ENCODE data around the gene FAM24B.
"Not testable (repeated sequence)": the region's sequence is repeated elsewhere in the genome, so short reads cannot be mapped to it uniquely, and the experiment has no call there.

The FAM24B gene

DNA sequence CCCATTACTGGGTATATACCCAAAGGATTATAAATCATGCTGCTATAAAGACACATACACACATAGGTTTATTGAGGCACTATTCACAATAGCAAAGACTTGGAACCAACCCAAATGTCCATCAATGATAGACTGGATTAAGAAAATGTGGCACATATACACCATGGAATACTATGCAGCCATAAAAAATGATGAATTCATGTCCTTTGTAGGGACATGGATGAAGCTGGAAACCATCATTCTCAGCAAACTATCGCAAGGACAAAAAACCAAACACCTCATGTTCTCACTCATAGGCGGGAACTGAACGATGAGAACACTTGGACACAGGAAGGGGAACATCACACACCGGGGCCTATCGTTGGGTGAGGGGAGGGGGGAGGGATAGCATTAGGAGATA, 21.3 kb downstream of the FAM24B start:
- not testable (repeated sequence) for DNase-seq (ENCODE audit: low read depth)

DNA sequence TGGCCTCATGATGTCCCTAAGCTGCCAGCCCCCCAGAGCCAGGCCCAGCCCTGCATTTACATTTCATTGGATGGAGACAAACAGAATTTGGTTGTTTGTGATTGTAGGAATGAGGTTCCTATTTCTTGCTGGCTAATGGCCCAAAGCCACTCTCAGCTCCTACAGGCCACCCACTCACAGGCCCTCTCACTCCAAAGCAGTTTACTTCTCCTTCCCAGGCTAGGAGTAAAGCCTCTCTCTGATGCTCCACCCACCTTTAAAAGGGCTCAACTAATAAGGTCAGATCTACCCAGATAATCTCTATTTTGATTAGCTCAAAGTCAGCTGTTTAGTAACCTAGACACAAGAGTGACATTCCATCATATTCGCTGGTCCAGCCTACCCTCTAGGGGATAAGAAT, 22.5 kb downstream of the FAM24B start:
- no peak for DNase-seq (ENCODE audit: low read depth)

DNA sequence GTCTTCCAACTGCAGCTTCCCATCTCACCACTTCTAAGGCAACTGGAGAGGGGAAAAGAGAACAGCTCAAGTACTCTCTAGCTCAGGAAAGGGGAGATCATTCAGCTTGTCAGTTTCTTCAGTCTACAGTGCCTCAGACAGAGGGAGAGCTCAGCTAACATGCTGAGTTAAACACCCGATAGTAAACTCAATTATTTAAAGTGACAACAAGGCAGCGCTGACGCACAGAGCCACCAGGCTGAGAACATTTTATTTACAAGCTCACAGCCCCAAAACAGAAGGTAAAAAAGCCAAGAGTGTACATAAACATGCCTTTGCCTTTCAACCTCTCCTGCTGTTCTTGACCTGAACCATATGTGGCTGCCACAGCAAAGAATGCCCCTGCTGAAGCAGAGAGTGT, 23.6 kb downstream of the FAM24B start:
- no peak for DNase-seq (ENCODE audit: low read depth)

DNA sequence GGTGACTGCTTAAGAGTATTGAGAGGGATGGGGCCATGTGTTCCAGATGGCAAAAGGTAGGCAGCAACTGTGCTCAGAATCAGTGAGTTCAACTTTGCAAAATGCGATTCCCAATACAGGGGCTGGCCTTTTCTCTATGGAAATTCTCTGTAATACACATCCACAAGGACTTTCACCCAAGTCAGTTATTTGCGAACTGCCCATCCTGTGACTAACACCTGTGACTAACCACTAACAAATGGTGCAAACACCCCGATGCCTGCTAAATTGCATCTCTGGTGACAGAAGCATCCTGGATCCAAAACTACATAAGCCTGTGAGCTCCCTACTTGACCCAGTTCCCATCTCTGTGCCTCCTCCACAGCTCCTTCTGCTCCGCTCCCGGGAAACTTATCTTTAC, 24.7 kb downstream of the FAM24B start:
- peak; percentile 68 for DNase-seq (ENCODE audit: low read depth)

DNA sequence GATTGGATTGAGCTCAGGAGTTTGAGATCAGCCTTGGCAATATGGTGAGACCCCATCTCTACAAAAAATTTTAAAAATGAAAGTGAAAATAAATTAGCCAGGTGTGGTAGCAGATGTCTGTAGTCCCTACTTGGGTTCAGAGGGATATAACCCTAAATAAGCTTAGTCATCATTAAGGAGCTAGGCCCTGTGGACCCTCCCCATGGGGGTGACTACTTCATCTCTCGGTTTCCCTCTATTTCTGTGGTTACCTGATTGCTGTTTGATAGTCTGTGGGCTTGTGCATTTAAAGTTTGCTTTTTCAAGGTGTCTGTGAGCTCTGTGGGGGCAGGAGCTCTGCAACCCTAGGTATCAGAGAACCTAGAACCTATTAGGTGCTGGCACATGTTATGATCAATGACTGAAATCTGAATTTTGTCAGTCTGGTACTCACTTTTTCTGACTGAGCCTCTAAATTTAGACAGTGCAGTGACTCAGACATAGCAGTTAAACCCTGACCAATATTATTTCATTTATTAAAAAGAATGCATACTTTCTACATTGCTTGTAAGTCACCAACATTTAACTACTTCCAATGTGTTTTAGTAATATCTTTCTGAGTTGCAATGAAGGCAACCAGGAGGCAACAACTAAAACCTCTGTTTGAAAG, 25.6 kb downstream of the FAM24B start:
- DNase-seq (ENCODE audit: low read depth): peak; percentile 33

DNA sequence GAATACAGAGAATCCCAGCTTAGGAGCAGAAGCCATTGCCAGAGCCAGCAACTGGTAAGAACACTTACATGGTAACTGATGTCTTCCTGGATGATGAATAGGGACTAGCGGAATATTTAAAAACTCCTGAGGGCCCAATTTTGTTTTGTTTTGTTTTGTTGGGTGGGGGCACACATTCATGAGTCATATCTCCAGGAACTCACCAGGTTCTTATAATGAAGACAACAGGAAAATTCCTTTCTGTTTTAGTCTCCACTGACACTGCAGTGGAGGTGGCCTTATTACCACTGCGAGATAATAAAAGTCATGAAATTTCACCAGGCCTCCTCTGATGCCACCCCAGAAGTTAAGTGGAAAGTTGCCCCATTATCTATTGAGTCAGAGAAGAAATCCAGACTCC, 27.1 kb downstream of the FAM24B start:
- no peak for DNase-seq (ENCODE audit: low read depth)

DNA sequence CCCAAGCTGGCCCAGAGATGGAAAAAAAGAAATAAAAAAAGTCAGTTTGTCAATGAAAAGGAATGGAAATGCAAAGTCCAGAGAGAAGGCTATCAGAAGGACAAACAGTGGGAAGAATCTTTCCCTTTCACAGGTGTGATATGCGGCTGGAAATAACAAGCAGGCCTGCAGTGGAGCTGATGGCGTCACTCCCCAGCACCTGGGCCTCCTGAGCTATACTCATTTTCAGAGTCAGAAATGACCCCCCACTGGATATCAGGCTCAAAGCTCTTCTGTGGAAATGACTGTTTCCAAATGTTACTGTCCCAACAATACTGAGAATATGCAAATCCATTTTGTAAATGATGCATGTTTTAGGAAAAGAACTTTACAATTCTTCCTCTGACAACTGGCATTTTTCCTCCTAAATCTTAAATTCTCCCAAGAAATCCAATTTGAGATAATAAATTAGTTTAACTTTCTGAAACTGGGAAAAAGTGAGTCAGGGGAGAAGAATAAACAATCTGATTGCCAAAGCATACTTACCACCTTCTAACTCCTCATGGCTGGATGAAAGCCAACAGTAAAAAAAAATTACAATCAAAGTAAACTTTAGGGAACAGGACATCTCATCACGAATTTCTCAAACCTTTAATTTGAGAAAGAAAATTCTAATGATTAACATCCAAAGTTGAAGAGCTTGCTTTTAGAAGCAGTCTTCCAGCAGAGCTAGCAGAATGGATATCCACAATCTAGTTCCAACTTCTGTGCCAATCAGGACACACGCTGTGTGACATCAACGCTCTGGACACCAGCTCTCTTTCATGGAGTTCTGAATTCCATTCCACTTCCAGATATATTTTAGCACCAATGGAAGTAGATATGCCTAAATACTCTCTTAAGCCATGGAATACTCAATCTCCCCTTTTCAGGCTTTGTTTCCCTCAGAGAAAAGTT, 28.4 kb downstream of the FAM24B start:
- peak; percentile 39 for DNase-seq (ENCODE audit: low read depth)

DNA sequence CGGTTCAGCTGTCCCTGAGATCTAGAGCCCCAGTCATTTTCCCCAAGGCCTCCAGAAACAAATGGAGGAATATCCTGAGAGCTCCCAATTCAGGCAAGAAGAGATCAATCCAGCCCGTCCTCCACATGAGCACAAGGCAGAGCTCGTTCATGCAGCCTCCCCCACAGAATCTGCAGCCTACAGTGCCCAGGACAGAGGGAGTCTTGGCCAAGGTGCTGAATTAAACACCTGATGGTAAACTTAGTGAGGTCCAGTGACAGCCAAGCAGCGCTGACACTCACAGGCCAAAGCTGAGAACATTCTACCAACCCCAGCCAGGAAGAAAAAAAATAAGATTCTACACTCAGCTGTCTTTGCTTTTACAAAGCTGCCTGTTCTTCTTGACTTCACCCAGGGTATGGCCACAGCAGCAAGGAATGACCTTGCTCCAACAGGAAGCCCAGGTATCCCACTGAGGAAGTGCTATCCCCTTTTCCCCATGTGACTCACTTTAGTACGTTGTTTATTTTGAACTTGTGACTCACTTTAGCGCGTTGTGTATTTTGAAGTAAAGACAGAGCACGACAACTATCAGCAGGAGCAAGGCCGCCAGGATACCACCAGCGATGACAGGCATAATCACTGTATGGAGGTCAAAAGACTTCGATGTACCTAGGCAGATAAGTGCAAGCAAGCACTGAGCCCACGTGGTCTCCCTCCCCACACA, 29.3 kb downstream of the FAM24B start:
- DNase-seq (ENCODE audit: low read depth): no peak

DNA sequence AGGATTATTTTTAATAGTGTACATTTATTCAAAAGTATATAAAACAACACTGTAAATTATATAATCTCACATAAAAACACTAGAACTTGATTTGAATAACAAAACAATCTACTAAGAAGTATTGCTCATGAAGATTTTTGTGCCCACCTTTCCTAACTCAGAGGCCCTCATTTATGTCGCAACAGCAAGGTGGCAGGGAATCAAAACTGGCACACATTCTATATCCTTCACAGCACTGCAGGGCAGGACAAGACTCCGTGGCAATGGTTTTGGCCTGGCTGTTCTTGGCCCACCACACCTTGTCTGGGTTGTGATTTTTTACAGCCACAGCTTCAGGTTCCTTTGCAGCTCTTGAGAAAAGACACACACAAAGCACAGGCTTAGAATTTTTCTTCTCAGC, 30.3 kb downstream of the FAM24B start:
- DNase-seq (ENCODE audit: low read depth): no peak

DNA sequence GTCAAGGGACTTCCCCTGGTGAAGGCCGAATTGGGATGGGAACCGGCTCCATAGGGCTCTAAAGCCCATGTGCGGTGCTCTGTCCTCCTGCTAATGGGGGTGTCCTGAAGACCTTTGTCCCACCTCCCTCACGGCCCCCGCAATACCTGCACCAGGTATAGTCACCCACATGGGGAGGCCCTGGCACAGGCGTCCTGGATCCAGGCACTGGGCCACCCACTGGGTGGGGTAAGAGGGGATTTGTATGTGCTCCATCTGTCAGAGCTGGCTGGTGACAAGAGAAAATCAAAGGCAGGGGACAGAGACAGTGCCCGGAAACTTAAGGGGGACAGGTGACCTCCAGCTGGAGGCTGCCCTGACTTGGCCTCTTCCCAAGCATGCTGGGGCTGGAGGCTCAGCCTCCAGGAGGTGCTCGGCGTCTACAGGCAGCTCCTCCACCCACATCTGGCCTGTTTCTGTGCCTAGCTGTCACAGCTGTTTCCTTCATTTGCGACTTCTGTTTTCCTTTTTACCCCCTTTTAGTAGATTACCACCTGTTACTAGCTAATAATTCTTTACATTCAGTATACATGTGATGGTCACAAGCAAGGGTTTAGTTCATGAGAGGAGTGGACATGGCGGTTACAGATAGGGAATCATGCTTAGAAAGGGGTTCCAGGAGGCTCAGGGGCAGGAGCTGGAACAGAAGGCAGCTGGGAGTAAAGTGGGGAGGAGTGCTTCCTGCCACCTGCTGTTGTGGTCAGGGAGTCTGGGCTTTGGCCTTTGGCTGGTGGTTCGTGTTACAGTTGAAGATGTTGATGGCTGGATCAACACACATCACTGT, 31.4 kb downstream of the FAM24B start:
- no peak for DNase-seq (ENCODE audit: low read depth)

DNA sequence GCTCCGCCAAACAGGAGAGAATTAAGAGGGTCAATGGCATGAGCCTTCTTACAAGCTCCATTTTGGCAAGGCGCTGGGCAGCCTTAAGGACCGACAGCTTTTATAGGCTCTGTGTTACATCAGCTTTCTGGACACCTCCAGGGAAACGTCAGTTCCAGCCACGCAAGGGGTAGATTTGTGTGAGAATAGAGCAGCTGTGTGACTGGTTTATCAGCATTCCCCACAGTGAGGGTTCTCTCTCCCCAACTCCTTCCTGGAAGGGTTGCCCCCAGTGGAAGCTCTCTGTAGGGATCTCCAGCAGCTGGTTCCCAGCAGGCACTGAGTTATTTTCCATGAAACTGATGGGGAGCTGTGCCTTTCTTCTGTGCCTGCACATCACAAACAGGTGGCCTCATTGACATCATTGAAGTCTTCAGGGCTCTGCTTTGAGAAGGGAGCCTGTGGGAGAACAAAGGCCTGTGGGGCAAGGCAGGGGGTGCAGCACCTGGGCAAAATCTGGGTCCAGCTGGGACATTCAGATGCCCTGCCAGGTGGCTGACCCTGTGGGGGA, 33.5 kb downstream of the FAM24B start, which contains the start of gene CUZD1:
Gene CUZD1 (minus strand): TSS at position 75 of the 550 bp plus-strand sequence. CDS start 14 bp downstream, at position 61.
- no peak for DNase-seq (ENCODE audit: low read depth)

DNA sequence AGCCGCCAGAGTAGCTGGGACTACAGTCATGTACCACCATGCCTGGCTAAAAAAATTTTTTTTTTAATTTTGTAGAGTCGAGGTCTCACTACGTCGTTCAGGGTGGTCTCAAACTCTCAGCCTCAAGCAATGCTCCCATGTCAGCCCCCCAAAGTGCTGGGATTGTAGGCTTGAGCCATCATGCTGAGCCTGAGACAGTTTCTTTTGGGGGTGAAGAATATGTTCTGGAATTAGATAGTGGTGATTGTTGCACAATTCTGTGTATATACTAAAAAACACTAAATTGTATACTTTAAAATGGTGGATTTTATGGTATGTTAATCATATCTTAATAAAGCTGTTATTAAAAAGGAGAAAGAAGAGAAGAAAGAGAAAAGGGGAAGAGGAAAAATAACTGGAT, 35.2 kb downstream of the FAM24B start:
- DNase-seq (ENCODE audit: low read depth): no peak

DNA sequence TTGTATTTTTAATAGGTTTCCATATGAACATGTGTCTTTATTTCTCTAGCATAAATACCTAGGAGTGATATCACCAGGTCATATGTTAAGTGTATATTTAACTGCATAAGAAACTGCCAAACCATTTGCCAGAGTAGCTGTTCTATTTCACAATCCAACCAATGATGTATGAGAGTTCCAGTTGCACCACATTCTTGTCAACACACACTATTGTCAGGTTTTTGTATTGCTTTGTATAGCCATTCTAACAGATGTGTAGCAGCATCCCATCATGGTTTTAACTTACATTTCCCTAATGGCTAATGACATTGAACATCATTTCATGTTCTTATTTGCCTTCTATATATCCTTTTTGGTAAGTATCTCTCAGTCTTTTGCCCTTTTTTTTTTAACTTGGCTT, 37.8 kb downstream of the FAM24B start:
- DNase-seq (ENCODE audit: low read depth): no peak

DNA sequence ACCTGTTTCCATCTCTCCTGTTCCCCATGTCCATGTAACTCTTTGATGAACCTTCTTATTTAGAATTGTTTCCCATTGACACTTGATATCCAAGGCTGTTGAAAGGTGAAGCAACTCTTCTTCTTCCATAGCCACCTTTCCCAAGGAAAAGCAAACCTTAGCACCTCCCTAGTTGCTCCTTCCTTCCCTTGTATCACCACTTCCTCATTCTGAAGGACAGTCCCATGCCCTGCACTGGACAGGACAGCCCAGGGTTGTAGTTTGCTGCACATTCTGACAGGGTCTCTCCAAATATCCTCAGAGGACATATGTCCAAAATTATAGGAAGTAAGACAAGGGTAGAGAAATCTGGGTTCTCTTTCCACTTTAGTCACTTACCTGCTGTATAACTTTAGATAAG, 39.9 kb downstream of the FAM24B start:
- DNase-seq (ENCODE audit: low read depth): no peak

DNA sequence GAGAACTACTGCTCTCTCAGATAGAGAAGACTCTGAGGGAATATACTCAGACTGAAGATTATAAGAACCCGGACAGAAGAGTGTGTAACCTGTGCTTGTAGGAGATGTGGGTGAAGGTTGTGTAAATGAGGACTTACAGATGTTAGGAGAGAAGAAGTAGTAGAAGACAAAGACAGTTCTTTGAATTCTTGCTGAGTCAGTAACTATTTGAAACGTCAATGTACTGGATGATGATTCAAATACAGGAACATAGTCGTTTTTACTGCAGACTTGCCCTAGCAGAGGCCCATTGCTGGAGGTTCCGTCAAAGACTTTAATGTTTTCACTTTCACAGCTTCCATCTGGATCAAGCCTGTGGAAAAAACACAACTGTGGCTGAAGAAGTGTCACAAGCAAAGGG, 40.5 kb downstream of the FAM24B start:
- DNase-seq (ENCODE audit: low read depth): no peak

DNA sequence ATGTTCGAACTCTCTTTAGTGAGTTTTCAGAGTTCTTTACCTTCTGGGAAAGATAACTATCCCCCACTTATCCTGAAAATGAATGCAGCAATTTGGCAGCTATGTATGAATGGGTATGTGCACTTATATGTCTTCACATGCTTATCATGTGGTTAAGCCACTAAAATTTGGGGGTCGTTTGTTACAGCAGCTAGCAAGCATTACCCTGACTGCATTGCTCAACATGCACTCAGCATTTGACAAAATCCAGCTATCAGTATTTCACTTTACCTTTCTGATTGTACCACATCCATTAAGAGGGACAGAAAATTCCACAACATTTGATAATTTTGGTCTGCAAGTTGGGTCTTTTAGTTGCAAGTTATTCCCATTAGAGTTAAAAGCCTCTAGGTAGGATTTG, 43.5 kb downstream of the FAM24B start:
- no peak for DNase-seq (ENCODE audit: low read depth)

DNA sequence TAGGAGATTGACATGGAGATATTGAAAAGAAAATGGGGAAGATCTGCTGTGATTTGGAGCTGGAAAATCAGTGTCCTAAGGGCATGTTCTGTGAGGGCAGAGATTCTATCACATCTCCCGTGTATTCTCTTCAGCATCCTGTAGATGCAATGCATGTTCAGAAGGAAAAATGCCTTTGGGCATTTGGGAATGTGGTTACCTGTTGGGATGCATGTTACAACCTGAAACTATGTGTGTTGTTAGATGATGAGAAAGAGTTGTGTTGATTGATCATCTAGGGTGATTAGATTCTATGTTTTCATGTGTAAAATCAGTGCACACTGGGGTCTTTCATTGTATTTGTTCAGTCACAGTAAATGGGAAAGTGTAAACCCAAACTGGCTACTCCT, 48.4 kb downstream of the FAM24B start:
- no peak for DNase-seq (ENCODE audit: low read depth)

DNA sequence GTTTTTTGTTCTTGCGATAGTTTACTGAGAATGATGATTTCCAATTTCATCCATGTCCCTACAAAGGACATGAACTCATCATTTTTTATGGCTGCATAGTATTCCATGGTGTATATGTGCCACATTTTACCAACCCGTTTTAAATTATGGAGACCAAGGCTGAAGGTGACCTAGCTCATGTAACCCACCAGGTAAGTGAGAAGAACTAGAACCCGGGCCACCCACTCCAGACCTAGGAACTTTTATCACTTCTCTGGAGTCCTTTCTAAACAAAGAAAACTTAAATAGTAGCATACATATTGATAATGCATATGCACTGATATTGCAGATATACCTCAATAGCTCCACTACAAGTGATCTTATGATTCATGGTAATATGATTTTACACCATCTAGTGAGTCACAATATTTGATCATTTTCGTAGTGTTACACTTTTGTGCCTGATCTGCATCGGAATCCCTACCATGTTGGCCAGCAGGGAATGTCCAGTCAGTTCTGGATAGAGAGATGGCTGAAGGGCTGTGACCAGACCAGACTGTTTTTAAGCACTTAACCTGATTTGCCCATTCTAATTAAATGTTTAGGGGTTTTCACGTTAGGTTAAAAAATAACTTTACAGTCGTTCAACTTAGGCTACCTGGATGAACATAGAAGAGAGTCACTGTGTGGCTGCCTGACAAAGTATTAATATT, 49.0 kb downstream of the FAM24B start:
- no peak for DNase-seq (ENCODE audit: low read depth)

DNA sequence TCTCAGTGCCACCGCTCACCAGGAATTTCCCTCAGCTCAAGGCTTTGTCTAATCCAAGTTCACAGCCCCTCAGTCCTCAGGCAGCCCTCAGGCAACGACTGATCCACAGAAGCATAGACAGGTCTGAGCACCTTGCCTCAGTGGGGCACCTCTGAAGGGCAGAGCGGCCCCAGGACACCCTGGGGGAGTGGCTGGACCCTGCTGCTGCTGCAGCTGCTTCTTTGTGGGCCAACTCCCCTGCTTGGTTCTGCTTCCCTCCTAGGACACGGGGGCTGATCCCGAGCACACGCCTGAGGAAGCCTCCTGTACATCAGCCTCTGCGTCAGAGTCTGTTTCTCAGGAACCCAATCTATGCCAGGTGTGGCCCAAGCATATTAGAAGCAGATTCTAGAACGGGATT, 49.9 kb downstream of the FAM24B start:
- no peak for DNase-seq (ENCODE audit: low read depth)

DNA sequence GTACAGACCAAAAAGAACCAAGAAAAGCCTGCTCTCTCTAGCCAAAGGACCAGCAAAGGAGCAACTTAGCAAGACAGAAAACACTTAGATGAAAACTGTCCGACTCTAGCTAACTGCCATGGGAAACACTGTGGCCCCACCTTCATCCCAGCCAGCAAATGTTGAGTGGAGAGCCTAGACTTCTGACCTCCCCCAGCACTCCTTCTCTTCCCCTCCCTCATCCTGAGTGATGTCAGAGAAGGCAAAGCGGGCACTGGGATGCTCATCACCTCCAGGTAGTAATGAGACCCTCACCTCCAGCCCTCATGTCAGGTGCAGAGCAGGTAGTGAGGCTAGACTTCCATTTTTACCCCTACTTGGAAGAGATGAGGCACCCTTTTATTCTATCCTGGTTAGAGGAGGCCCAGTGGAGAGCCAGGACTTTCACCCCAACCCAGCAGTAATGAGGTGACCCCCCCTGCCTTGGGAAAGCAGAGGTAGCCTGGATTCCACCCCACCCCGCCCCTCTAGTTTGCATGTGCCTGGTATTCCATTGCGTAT, 50.6 kb downstream of the FAM24B start:
- DNase-seq (ENCODE audit: low read depth): no peak

DNA sequence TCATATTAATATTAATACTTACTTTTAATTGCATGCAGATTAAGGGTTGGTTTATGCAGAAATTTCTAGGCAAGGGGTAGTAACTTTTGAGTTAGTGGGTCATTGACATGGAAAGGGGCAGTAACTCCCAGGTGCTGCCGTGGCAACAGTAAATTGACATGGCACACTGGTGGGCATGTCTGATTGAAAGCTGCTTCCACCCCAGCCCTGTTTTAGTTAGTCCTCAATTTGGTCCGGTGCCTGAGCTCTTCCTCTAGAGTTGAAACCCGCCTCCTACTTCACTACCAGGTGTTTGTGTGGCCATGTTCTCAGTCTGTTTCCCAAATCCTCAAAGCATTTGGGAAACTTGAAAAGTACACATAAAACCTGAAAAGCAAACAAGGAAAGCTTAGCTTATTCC, 52.1 kb downstream of the FAM24B start:
- DNase-seq (ENCODE audit: low read depth): no peak

Data from stromal cell of bone marrow (primary cell).